Urothelium cell line (cell line): ENCODE results near the gene KCNS1.
A peak's percentile ranks its signal among the peaks of the same experiment; 100 is the strongest.
"Not testable (repeated sequence)": the region's sequence is repeated elsewhere in the genome, so short reads cannot be mapped to it uniquely, and the experiment has no call there.

Source experiments
- DNase-seq: peaks from one replicate; pipeline ENCODE4 v3.0.0; 2011; ENCODE audit warnings: low spot score, mixed read lengths
- FAIRE-seq: peaks from 2 replicates; lab custom pipeline; 2011; peaks lifted over from hg19 to GRCh38; lab: Jason Lieb, UNC

Gene KCNS1

DNA sequence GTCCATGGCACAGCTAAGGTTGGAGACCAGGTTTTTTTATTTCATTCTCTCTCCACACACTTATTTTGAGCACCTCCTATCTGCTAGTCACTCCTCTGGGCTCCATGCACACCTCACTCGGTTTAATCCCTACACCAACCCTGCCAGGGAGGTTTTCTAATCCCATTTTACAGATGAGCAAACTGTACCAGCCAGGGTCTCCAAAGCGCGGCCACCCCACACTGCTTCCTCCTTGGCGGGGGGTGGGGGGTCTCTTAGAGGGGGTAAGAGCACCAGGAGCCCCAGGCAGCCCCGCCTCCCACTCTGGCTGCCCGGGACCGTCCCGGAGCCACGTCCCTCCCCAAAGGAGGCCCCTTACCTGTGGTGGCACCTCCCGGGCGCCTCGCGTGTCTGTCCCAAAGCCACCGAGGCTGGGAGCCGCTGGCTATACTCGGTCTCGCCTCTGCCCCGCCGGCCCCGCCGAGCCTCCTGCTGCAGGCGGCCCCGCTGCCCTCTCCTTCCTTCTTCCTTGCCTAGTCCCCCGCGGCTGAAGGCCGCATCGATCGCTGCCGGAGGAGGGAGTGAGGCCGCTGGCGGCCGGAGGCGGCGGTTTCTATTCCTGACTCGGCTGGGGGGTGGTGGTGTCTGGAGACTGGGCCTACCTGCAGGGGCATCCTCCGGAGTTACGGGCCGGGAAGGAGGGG is at the start of gene KCNS1:
Gene KCNS1 (minus strand): TSS at position 565 of the 683 bp plus-strand sequence. CDS start 1,891 bp downstream, outside the sequence.
- no peak for DNase-seq
- FAIRE-seq = no peak

- no peak for DNase-seq
These were observed 48.1 kb upstream of the KCNS1 start for GRCh38 chr20:45149062-45149461.

GRCh38 chr20:45140836-45141235 is 39.9 kb upstream of the KCNS1 start:
- DNase-seq (no peak), FAIRE-seq (no peak)

More at GRCh38 chr20:45149062-45149461, 48.1 kb upstream of the KCNS1 start:
- FAIRE-seq = no peak

DNA sequence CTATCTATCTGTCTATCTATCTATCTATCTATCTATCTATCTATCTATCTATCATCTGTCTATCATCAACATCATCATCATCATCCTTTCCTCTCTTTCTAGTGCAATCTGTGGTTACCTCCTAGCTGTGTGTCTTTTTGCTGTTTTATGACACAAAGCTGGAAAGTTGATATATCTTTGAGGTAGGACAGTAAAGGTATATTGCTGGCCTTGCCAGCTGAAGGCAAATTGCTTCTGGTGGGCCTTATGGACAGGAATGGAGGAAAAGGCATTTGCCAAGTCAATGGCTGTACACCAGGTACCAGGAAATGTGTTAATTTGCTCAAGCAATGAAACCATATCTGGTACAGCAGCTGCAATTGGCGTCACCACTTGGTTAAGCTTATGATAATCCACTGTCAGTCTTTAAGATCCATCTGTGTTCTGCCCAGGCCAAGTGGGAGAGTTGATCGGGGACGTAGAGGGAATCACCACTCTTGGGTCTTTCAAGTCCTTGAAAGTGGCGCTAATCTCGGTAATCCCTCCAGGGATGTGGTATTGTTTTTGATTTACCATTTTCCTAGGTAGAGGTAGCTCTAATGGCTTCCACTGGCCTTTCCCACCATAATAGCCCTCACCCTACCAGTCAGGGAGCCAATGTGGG is 38.9 kb upstream of the KCNS1 start:
- FAIRE-seq, DNase-seq: not testable (repeated sequence)

- FAIRE-seq (no peak), DNase-seq (peak; percentile 82)
These were observed 37.8 kb upstream of the KCNS1 start for GRCh38 chr20:45138561-45139300.

DNA sequence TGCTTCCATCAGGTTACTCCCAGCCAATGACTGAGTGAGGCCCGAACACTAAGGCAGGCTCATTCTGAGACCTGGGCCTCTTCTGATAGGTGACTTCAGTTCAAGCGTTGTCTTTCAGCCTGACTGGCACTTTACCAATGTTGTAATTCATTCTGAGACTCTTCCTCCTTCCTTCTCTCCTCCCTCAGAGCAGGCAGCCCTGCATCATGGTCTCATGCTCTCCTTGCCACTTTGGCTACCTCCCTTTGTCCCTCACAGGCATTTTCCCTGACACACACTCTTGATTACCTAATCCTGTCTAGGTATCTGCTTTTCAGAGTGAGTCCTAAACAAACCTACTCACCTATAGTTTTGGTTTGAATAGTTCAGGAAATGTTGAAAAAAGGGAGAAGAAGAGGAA is 36.0 kb upstream of the KCNS1 start:
- DNase-seq (no peak), FAIRE-seq (peak; percentile 83)

GRCh38 chr20:45128099-45128498 is 27.2 kb upstream of the KCNS1 start:
- DNase-seq = peak; percentile 56
- peak; percentile 93 for FAIRE-seq

DNA sequence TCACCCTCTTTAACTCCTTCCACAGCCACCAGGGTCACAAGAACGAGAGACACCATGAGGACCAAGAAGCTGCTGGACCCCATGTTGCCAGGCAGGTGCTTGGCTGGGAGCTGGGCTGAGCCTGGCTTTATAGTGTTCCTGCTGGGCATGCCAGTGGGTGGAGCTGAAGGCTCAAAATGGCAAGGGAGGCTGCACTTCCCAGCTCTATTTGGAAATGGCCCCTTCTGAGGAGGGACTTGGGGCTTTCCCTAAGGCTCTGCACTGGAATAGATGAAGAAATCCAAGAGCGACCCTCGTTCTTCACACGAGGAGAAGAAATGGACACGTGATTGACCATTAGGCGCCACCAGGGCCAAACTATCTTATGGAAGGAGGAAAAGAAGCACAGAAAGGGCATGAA is 23.4 kb upstream of the KCNS1 start, which contains the start of gene WFDC12:
Gene WFDC12 (minus strand): TSS at position 101 of the 400 bp plus-strand sequence. CDS start 18 bp downstream, at position 83.
- FAIRE-seq = no peak

DNA sequence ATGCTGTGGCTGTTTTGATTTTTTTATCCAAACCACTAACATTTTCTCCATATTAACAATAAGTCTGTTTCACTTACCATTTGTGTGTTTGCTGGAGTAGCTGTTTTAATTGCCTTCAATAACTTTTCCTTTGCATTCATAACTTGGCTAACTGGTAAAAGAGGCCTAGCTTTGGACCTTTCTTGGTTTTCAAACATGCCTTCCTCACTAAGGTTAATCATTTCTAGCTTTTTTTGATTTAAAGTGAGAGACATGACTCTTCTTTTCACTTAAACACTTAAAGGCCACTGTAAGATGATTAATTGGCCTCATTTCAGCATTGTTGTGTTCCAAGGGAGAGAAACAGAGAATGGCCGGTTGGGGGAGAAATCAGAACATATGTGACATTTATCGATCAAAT is 20.5 kb upstream of the KCNS1 start:
- DNase-seq (no peak), FAIRE-seq (no peak)

More for the DNA sequence above, 23.4 kb upstream of the KCNS1 start, which contains the start of gene WFDC12:
- DNase-seq = no peak

DNA sequence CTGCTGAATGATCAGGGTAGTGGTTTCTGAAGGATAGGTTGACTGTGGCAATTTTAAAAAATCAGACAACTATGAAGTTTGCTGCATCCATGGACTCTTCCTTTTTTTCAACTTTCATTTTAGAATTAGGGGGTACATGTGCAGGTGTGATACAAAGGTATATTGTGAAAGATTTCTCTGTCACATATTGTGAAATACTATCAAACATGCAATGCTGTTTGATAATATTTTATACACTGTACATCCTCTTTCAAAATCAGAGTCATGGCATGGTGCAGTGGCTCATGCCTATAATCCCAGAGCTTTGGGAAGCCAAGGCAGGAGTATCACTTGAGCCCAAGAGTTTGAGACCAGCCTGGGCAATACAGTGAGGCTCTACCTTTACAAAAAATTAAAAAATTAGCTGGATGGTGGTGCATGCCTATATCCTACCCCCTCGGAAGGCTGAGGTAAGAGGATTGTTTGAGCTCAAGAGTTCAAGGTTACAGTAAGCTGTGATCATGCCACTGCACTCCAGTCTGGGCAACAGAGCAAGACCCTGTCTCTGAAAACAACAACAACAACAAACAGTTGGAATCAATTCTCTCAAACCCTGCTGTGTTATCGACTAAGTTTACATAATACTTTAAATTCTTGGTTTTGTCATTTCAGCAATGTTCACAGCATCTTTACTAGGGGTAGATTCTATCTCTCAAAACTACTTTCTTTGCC is 18.8 kb upstream of the KCNS1 start:
- no peak for FAIRE-seq

GRCh38 chr20:45118028-45118427 is 17.1 kb upstream of the KCNS1 start:
- FAIRE-seq = no peak
- no peak for DNase-seq

More for the DNA sequence above, 18.8 kb upstream of the KCNS1 start:
- no peak for DNase-seq

DNA sequence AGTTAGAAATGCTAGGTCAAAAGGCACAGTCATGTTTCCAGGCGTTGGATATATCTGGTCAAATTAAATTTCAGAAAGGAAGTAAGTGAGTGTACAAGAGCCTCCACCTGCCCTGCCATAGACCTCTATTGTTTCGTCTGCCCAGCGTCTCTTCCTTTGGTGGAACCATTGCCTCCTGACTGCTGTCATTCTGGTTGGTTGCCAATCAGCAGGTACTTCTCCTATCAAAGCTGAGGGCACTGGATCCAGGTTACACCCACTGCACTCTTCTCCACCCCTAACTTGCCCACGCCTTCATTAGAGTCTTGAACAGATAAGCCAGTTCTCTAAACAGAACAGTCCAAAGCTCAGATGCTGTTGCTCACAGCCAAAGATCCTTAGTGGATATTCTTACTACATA is 16.7 kb upstream of the KCNS1 start:
- DNase-seq (no peak), FAIRE-seq (no peak)

DNA sequence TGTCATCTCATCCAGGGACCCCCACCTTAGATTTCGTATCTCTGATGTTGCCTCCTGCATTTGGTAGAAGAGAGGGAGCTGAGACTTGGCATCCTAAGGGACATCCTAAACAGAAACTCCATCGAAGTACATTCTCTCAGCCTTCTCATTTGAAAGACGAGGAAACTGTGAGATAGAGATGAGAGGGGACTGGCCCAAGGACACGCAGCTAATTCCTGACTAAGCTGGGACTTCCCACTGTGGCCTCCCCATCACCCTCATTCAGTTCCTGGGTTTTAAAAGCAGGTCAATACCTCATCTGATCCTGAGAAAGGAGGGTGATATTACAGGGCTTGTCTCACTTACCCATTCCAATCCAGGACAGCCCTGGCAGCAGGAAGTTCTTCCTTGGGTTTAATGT is 14.9 kb upstream of the KCNS1 start:
- DNase-seq (no peak), FAIRE-seq (no peak)

DNA sequence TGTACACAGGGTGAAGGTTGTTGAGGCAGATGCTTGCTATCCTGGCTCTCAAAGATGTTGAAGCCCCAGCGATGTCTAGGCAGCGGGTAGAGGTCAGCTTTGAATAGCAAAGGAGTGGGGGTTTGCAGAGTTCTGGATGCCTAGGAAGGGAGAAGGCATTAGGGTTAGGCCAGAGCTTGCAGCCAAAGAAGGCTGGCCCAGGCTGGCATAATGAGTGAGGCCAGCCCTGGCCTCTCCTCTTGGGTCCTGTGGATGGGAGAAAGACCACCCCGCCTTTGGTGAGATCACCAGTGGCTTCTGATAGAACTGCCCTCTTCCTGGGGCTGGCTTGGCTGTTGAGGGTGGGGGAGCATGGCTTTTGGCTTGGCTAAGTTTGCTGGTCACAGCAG is 14.5 kb upstream of the KCNS1 start:
- no peak for FAIRE-seq
- DNase-seq = no peak

GRCh38 chr20:45114465-45115385 is 13.8 kb upstream of the KCNS1 start, which contains the start of gene WFDC5:
TSS of gene WFDC5 (minus strand) at chr20:45115174. CDS start at chr20:45115083, 91 bp downstream.
- no peak for FAIRE-seq
- no peak for DNase-seq

DNA sequence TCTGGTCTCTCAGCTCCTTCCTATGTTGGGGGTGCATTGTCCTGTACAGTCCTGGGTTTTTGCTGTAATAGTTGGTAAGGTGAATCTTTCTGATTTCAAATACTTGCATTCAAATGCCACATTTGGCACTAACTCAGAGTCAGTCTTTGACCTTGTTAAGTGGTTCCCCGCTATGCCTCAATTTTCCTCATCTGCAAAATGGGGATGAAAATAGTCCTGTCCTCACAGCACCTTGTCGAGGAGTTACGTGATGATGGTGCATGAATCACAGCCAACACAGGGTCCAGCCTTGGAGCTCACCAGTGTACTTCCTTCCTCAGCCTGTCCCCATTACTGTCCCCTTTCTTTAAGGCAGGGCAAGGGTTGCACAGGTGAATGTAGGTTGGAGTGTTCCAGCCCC is 12.9 kb upstream of the KCNS1 start:
- DNase-seq = no peak
- no peak for FAIRE-seq

GRCh38 chr20:45112754-45113153 is 11.8 kb upstream of the KCNS1 start:
- DNase-seq (no peak), FAIRE-seq (no peak)

DNA sequence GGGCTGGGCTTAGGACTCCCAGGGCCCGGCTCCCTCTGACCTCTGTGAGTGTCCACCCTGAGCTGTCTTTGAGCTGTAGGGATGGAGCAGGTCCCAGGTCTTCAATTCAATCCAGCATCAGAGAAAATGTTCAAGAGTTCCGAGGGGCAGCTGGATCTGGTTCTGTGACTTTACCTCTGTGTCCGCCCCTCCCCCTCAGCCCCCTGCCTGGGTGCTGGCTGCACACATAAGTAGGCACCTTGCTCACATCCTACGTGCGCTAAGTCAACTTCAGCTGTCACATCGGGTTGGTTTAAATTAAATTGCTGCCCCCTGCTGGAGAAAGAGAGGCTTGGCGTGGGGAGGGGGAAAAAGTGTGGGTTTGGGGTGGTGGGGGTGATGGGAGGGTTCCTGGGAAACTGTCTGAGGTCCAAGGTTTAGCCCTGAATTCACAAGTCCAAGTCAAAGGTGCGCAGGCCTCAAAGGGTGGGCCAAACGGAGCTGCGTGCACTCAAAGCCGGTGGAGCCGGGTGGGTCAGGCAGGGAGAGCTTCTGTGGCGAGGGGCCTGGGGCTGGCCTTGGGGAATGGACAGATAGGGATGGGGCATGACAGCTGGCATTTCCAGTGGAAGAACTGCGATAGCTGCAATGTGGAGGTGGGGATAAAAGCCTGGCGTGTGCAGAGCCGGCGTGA is 11.0 kb upstream of the KCNS1 start:
- FAIRE-seq = no peak
- no peak for DNase-seq

DNA sequence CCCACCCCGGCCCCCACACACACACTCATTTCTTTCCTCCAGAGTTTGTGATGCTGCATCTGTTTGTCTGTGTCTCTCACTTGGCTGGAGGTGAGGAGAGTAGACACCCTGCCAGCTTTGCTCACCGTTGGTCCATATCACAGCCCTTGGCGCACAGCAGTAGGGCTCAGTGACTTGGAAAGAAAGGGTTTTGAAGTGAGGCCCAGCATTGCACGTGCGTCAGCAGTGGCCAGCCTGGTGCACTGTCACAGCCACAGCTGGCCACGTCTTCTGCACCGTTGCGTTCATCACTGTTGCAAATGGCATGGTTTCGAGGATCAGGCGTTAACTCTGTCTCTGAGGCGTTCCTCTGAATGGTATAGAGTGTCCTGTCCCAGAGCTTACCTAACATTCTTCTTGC is 10.4 kb upstream of the KCNS1 start:
- no peak for FAIRE-seq
- no peak for DNase-seq
